GM12865 (cell line): Measurements from ENCODE around the gene MEIS1.

Experiments
- DNase-seq: peaks from one replicate; pipeline ENCODE4 v3.0.0; 2010; ENCODE audit warnings: low read depth
- H3K4me3 ChIP-seq: 2 replicates; pipeline ENCODE4 v1.5.1; 2011; ENCODE audit warnings: mild to moderate bottlenecking, low read depth, low read length, control low read depth
- CTCF ChIP-seq: IDR thresholded peaks from 2 replicates; pipeline ENCODE4 v1.5.1; 2011; ENCODE audit warnings: low read length, control low read depth, low read depth, inconsistent platforms; ENCODE audit not compliant: insufficient read depth; ENCODE audit errors: missing control alignments

Gene MEIS1

GRCh38 chr2:66440708-66441497 lies 6.0 kb downstream of the MEIS1 start:
- no peak overlapping the region for H3K4me3 ChIP-seq
- TF ChIP-seq CTCF = no peak
- no peak for DNase-seq

GRCh38 chr2:66441581-66442320 lies 6.8 kb downstream of the MEIS1 start:
- H3K4me3 ChIP-seq = no peak overlapping the region
- DNase-seq = no peak
- no peak for TF ChIP-seq CTCF

DNA sequence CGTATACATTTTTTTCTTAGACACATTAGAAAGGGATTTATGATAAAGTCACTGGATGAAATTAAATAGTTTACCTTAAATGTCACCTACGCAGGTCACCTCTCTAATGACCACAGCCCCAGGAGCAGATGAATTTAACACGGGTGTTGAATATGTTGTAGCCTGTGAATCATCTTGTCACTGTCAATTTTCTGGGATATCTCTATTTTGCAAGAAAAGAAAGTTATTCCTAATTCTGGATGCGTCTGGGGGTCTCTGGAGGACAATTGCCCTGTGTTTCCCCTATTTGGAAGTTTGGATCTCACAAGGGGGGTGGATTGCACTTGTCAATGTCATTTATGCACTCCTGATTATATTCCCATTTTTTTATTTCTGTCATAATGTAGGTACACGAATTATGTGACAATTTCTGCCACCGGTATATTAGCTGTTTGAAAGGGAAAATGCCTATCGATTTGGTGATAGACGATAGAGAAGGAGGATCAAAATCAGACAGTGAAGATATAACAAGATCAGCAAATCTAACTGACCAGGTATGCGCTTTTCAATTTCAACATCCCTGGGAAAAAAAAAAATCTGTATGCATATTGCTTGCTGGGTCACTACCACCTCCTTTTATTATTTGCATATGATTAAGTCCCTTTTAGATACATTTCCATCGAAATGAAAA lies 7.7 kb downstream of the MEIS1 start:
- no peak overlapping the region for H3K4me3 ChIP-seq
- no peak for DNase-seq
- no peak for TF ChIP-seq CTCF

DNA sequence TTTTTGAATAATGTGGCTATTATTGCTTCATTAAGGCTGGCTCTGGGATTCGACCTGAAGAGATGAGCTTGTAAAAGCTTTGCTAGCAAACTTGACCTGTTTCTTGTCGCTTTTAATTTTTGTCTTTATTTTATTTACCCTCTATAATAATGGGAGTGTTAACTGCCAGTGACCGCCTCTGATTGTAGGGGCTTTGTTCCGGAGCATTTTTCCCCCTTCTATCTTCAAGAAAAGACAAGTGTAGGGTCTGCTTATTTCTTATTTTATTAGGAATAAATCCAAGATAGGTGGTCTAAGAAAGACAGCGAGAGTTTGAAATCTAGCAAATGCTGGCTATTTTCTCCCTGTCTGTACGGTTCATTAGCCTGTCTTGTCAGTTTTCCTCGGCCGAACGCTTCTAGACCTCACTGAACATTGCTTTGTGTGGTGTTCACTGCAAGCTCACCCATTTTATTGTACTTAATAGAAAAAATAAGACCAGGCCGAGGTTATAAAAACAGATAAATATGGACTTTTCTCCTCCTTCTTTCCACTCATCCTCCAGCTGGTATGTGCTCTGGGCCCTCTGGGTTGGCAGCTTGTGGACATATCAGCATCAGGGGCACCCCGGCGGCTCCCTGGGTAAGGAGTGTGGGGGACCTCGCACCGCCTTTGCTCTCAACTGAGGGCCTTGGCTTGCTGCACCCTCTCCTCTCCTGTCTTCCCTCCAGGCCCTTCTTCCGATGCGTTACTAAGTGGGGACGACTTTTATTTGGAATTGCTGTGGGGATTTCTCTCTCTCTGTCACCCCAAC lies 8.5 kb downstream of the MEIS1 start:
- no peak for DNase-seq
- no peak for TF ChIP-seq CTCF
- H3K4me3 ChIP-seq = no peak overlapping the region

- no peak for TF ChIP-seq CTCF
- no peak overlapping the region for H3K4me3 ChIP-seq
- DNase-seq = no peak
Measured at GRCh38 chr2:66443979-66444861, 9.3 kb downstream of the MEIS1 start.
